HCT116 (cell line): ENCODE measurements around the gene SLC4A9.

Experiments
- CBX3 ChIP-seq: IDR thresholded peaks from 2 replicates; pipeline ENCODE4 v1.6.1; 2012; ENCODE audit warnings: low read depth
- TF ChIP-seq, protein P1 (sequence below), 3 experiments: fragments of 200-600 bp in 1 of 3; sonication (generic) in 1 of 3; IDR thresholded peaks in 2 of 3; conservative IDR thresholded peaks in 1 of 3; 2 replicates each; pipeline ENCODE4 v1.5.1; 2012 to 2017; ENCODE audit warnings: low read depth in 2 of 3, low read length in 2 of 3, antibody characterized with exemption in 1 of 3, borderline replicate concordance in 1 of 3, control low read depth in 1 of 3, mild to moderate bottlenecking in 1 of 3, mixed read lengths in 1 of 3, mixed run types in 1 of 3, moderate library complexity in 1 of 3; ENCODE audit not compliant: insufficient read depth in 1 of 3

DNA sequence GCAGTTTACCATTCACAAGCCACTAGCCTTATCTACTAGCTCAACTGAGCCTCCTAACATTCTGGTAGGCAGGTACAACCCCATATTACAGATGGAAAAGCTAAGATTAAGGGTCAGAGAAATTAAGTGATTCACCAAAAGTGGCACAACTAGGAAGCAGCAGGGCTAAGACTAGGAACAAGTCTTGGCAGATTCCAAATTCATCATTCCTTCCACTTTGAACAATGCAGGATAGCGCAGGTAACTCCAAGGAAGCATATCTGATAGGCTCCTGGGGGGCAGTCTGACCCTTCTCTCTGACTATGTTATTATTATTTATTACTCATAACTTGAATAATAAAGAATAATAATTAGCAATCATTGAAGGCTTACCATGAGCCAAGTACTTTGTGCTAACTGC, 22.1 kb upstream of the SLC4A9 start:
- TF ChIP-seq, protein P1, sequence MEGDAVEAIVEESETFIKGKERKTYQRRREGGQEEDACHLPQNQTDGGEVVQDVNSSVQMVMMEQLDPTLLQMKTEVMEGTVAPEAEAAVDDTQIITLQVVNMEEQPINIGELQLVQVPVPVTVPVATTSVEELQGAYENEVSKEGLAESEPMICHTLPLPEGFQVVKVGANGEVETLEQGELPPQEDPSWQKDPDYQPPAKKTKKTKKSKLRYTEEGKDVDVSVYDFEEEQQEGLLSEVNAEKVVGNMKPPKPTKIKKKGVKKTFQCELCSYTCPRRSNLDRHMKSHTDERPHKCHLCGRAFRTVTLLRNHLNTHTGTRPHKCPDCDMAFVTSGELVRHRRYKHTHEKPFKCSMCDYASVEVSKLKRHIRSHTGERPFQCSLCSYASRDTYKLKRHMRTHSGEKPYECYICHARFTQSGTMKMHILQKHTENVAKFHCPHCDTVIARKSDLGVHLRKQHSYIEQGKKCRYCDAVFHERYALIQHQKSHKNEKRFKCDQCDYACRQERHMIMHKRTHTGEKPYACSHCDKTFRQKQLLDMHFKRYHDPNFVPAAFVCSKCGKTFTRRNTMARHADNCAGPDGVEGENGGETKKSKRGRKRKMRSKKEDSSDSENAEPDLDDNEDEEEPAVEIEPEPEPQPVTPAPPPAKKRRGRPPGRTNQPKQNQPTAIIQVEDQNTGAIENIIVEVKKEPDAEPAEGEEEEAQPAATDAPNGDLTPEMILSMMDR (IDR thresholded peaks at IDR 0.05 in 2 of 3, conservative IDR thresholded peaks at IDR 0.05 in 1 of 3; ENCODE audit: borderline replicate concordance in 1 of 3, insufficient read depth in 1 of 3, low read depth in 2 of 3, low read length in 2 of 3), result no peak
- no peak for TF ChIP-seq CBX3
